A549 (cell line): ENCODE results near the gene ZIC2. TPM values are rescaled to one million over a fixed set of nuclear protein-coding genes. Genes with fewer than 3 reads are reported as not detected.

Source experiments
- ATAC-seq, 2 experiments: fragments of 200-7000 bp in 1 of 2; fragments of >200 bp in 1 of 2; cut with Nextera tagmentation in 1 of 2; cut with Tn5 transposase in 1 of 2; 3 replicates each; pipeline versions ENCODE4 v1.8.0 to v1.9.1; 2018 to 2020; ENCODE audit warnings: mild to moderate bottlenecking in 1 of 2, moderate library complexity in 1 of 2
- CTCF ChIA-PET: fragments of 300-600 bp; sonication (Branson Sonifier 250); formaldehyde crosslinking; extraction: SDS; loops from one replicate; lab custom pipeline; 2021; ENCODE audit warnings: antibody characterized with exemption, inconsistent platforms; lab: Yijun Ruan, JAX
- POLR2A ChIA-PET: fragments of 350-600 bp; formaldehyde crosslinking; extraction: SDS; loops from one replicate; lab custom pipeline; 2021; ENCODE audit warnings: antibody characterized with exemption, inconsistent platforms; lab: Yijun Ruan, JAX
- DNase-seq, 2 experiments: peaks; one replicate each; pipeline versions ENCODE4 v3.0.0 to v3.0.0-alpha.2; 2011 to 2016; ENCODE audit warnings: low read depth in 1 of 2, low spot score in 1 of 2
- FAIRE-seq: peaks from 2 replicates; lab custom pipeline; 2011; peaks lifted over from hg19 to GRCh38; lab: Jason Lieb, UNC
- H3K27ac ChIP-seq, 2 experiments: fragments of >200 bp; sonication (Bioruptor Twin); formaldehyde crosslinking; 3 replicates each; pipeline ENCODE4 v1.5.1; 2016 to 2017
- H3K4me1 ChIP-seq: fragments of >200 bp; sonication (Bioruptor Twin); formaldehyde crosslinking; 3 replicates; pipeline ENCODE4 v1.6.1; 2016
- H3K4me2 ChIP-seq: fragments of >200 bp; sonication (Bioruptor Twin); formaldehyde crosslinking; 3 replicates; pipeline ENCODE4 v1.6.1; 2016
- H3K4me3 ChIP-seq: fragments of >200 bp; sonication (Bioruptor Twin); formaldehyde crosslinking; 3 replicates; pipeline ENCODE4 v1.5.1; 2016
- H3K9me3 ChIP-seq: fragments of >200 bp; sonication (Bioruptor Twin); formaldehyde crosslinking; 3 replicates; pipeline ENCODE4 v1.6.1; 2016
- CBX2 ChIP-seq: fragments of 200-600 bp; sonication (generic); IDR thresholded peaks from 2 replicates; pipeline ENCODE4 v1.6.1; 2016; ENCODE audit warnings: low read depth, mild to moderate bottlenecking, borderline replicate concordance
- CHD4 ChIP-seq: fragments of 200-600 bp; sonication (generic); IDR thresholded peaks from 2 replicates; pipeline ENCODE4 v1.6.1; 2016; ENCODE audit warnings: antibody characterized with exemption, mild to moderate bottlenecking, borderline replicate concordance
- EHMT2 ChIP-seq: fragments of 200-600 bp; sonication (generic); IDR thresholded peaks from 2 replicates; pipeline ENCODE4 v1.6.1; 2016; ENCODE audit warnings: antibody characterized with exemption, low read depth, mild to moderate bottlenecking, moderate library complexity
- ESRRA ChIP-seq: fragments of 150-350 bp; IDR thresholded peaks from 2 replicates; pipeline ENCODE4 v1.6.1; 2014; ENCODE audit warnings: mild to moderate bottlenecking, low read length, borderline replicate concordance
- HDAC2 ChIP-seq: fragments of 200-600 bp; sonication (generic); IDR thresholded peaks from 2 replicates; pipeline ENCODE4 v1.6.1; 2016
- HOXB13 ChIP-seq: fragments of 250-450 bp; sonication (Bioruptor Pico); IDR thresholded peaks from 2 replicates; pipeline ENCODE4 v1.5.0; 2020; ENCODE audit warnings: low read depth, mild to moderate bottlenecking, moderate library complexity
- JUN ChIP-seq, 2 experiments: fragments of >200 bp; sonication (Bioruptor Twin); formaldehyde crosslinking; IDR thresholded peaks; 2 replicates in 1 of 2; 3 replicates in 1 of 2; pipeline ENCODE4 v1.6.1; 2016 to 2017
- KDM5A ChIP-seq: fragments of 200-600 bp; sonication (generic); IDR thresholded peaks from 2 replicates; pipeline ENCODE4 v1.6.1; 2016; ENCODE audit warnings: antibody characterized with exemption, mild to moderate bottlenecking
- MAFK ChIP-seq: fragments of 450-650 bp; IDR thresholded peaks from 2 replicates; pipeline ENCODE4 v1.6.1; 2014; ENCODE audit not compliant: partially characterized antibody
- POLR2A ChIP-seq: IDR thresholded peaks from 2 replicates; pipeline ENCODE4 v1.6.1; 2012; ENCODE audit warnings: mild to moderate bottlenecking, low read length
- POLR2AphosphoS2 ChIP-seq: conservative IDR thresholded peaks from 2 replicates; pipeline ENCODE4 v1.6.1; 2012; ENCODE audit warnings: low read length, improper control_type of control experiment, inconsistent platforms
- RAD21 ChIP-seq, 2 experiments: fragments of >200 bp in 1 of 2; sonication (Bioruptor Twin) in 1 of 2; formaldehyde crosslinking in 1 of 2; IDR thresholded peaks in 1 of 2; conservative IDR thresholded peaks in 1 of 2; 2 replicates in 1 of 2; 3 replicates in 1 of 2; pipeline ENCODE4 v1.6.1; 2012 to 2018; ENCODE audit warnings: inconsistent platforms in 1 of 2
- RNF2 ChIP-seq: fragments of 200-600 bp; sonication (generic); IDR thresholded peaks from 2 replicates; pipeline ENCODE4 v1.6.1; 2016; ENCODE audit warnings: low read depth, mild to moderate bottlenecking, antibody characterized with exemption, moderate library complexity, borderline replicate concordance
- SMC3 ChIP-seq: fragments of >200 bp; sonication (Bioruptor Twin); formaldehyde crosslinking; IDR thresholded peaks from 3 replicates; pipeline ENCODE4 v1.6.1; 2018; ENCODE audit warnings: inconsistent platforms
- TP53 ChIP-seq: fragments of 250-450 bp; sonication (Bioruptor Pico); IDR thresholded peaks from 2 replicates; pipeline ENCODE4 v1.5.0; 2021; ENCODE audit warnings: mild to moderate bottlenecking, moderate library complexity
- ZFP36 ChIP-seq: fragments of 450-650 bp; IDR thresholded peaks from 2 replicates; pipeline ENCODE4 v1.6.1; 2014; ENCODE audit warnings: borderline replicate concordance; ENCODE audit not compliant: partially characterized antibody
- WGBS: methylation state at CpG from one replicate; pipeline ENCODE4 v1.1.6; 2017; ENCODE audit errors: missing lambda C conversion rate; 5-methylcytosine and 5-hydroxymethylcytosine counted together
- polyA plus RNA-seq, 4 experiments: library from polyadenylated mRNA; depleted of rRNA in 3 of 4; stranded (reverse); fragments of >200 nt; fragmentation: RNase III in 1 of 4; extraction: RNeasy Plus Mini Kit Qiagen cat#74134 plus additional on column Dnase treatment in 1 of 4; gene quantifications; 2 replicates in 3 of 4; 3 replicates in 1 of 4; pipeline ENCODE4 v1.2.3, GENCODE V29; 2011 to 2017
- TF ChIP-seq, protein P1 (sequence below): fragments of 200-600 bp; sonication (generic); IDR thresholded peaks from 2 replicates; pipeline ENCODE4 v1.6.1; 2016; ENCODE audit warnings: antibody characterized with exemption, mild to moderate bottlenecking, moderate library complexity
- TF ChIP-seq, protein P2 (sequence below): IDR thresholded peaks from 2 replicates; pipeline ENCODE4 v1.6.1; 2012; ENCODE audit warnings: low read depth, borderline replicate concordance
- TF ChIP-seq, protein P3 (sequence below): fragments of 150-350 bp; IDR thresholded peaks from 2 replicates; pipeline ENCODE4 v1.6.1; 2014; ENCODE audit warnings: low read depth, mild to moderate bottlenecking, low read length
- TF ChIP-seq, protein P4 (sequence below): IDR thresholded peaks from 2 replicates; pipeline ENCODE4 v1.6.1; 2012

Gene ZIC2
- polyA plus RNA-seq, 2 of the 4 experiments (the other 2 are of a cell fraction) = 2.1 to 10.3 TPM

DNA sequence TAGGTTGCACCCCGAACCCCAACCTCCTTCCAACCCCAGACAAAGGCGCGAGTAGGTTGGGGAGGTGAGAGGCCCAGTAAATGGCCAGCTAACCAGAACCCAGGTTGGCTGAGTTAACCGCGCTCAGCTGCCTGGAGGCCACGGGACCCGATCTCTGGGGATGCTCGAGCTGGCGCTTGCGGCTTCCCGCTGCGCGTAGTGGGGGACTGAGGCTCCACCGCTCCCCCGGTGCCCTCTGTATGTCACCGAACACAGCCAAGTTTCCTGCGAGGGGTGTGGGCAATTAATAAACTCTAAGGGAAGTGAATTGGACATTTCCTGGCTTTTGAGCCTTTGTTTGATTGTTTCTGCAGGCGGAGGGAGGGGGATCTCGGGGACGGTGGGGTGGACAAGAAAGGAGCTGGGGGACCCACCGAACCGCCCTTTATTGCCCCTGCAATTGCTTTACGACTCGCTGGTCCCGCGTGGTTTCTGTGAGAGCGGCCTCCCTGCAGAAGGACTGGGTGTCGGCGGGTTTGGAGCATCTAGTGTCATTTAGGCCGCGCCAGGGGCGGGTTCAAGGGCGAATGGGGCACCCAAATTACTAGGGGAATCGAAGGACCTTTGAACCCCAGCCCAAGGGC is 6.5 kb upstream of the ZIC2 start (continued):
- TF ChIP-seq, protein P1, sequence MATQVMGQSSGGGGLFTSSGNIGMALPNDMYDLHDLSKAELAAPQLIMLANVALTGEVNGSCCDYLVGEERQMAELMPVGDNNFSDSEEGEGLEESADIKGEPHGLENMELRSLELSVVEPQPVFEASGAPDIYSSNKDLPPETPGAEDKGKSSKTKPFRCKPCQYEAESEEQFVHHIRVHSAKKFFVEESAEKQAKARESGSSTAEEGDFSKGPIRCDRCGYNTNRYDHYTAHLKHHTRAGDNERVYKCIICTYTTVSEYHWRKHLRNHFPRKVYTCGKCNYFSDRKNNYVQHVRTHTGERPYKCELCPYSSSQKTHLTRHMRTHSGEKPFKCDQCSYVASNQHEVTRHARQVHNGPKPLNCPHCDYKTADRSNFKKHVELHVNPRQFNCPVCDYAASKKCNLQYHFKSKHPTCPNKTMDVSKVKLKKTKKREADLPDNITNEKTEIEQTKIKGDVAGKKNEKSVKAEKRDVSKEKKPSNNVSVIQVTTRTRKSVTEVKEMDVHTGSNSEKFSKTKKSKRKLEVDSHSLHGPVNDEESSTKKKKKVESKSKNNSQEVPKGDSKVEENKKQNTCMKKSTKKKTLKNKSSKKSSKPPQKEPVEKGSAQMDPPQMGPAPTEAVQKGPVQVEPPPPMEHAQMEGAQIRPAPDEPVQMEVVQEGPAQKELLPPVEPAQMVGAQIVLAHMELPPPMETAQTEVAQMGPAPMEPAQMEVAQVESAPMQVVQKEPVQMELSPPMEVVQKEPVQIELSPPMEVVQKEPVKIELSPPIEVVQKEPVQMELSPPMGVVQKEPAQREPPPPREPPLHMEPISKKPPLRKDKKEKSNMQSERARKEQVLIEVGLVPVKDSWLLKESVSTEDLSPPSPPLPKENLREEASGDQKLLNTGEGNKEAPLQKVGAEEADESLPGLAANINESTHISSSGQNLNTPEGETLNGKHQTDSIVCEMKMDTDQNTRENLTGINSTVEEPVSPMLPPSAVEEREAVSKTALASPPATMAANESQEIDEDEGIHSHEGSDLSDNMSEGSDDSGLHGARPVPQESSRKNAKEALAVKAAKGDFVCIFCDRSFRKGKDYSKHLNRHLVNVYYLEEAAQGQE = no peak
- TF ChIP-seq TP53 = no peak
- TF ChIP-seq, protein P2, sequence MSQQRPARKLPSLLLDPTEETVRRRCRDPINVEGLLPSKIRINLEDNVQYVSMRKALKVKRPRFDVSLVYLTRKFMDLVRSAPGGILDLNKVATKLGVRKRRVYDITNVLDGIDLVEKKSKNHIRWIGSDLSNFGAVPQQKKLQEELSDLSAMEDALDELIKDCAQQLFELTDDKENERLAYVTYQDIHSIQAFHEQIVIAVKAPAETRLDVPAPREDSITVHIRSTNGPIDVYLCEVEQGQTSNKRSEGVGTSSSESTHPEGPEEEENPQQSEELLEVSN = no peak
- TF ChIP-seq, all 56 proteins: peak for 0

DNA sequence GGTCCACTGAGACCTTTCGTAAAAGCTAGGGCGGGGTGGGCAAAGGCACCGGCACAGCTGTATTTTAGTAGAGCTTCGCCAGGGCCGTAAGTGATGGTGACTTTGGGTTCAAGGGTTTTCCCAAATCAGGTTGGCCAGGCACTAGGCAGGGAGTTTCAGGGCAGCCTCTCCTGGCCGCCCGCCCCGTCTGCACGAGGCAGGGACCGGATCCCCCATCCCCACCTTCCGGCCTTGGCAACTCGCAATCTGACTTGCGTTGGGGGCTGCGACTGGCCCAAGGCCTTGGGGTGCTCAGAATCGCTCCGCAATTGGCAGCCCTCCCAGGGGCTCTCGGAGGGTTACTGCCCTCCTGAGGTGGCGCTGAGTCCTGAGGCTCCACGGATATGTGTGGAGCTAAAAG is 6.0 kb upstream of the ZIC2 start:
- FAIRE-seq (no peak), ATAC-seq (no peak), DNase-seq (no peak)
- Histone ChIP-seq H3K27ac (no peak overlapping the region), H3K4me1 (peaks cover 4% of the 10 kb centered on the region; the same call in 2 of the 3 replicates), H3K4me3 (no peak overlapping the region), H3K9me3 (no peaks in the 10 kb centered on the region), H3K4me2 (no peak overlapping the region)
- WGBS = 89% methylated on average over 16 of the region's 19 CpGs
- CTCF ChIA-PET = no interaction called here
- POLR2A ChIA-PET = no interaction called here
- TF ChIP-seq HDAC2 = no peak
- no peak for TF ChIP-seq EHMT2
- no peak for TF ChIP-seq CHD4

DNA sequence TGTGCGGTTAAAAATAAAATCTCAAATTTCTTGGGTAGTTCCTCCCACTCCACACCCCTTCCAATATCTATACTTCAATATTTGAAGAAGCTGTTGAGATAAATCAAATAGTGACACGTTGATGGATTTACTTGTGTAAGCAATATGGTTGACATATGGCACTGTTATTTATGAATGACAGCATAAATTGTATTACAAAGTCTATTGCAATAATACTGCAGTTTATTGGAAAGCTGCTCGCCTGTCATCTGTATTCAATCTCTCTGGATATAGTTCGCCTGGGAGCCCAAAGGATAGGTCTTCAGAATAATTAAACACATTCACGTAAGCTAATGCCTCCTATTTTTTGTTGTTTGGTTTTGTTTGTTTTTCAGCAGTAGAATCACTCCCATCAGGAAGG is 5.0 kb upstream of the ZIC2 start:
- FAIRE-seq (no peak), ATAC-seq (no peak), DNase-seq (no peak)
- Histone ChIP-seq H3K4me2 (no peak overlapping the region), H3K9me3 (no peaks in the 10 kb centered on the region), H3K27ac (no peak overlapping the region), H3K4me1 (peaks cover 4% of the 10 kb centered on the region; the same call in 2 of the 3 replicates)
- CTCF ChIA-PET = no interaction called here
- TF ChIP-seq POLR2A (no peak), MAFK (no peak), ZFP36 (no peak), HOXB13 (no peak), ESRRA (no peak), JUN (IDR thresholded peaks at IDR 0.05) (no peak), POLR2AphosphoS2 (no peak), HDAC2 (no peak)
- TF ChIP-seq, protein P3, sequence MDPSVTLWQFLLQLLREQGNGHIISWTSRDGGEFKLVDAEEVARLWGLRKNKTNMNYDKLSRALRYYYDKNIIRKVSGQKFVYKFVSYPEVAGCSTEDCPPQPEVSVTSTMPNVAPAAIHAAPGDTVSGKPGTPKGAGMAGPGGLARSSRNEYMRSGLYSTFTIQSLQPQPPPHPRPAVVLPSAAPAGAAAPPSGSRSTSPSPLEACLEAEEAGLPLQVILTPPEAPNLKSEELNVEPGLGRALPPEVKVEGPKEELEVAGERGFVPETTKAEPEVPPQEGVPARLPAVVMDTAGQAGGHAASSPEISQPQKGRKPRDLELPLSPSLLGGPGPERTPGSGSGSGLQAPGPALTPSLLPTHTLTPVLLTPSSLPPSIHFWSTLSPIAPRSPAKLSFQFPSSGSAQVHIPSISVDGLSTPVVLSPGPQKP = no peak
- TF ChIP-seq, all 56 proteins: peak for 0
- WGBS = 80% methylated on average over 5 of the region's 5 CpGs
- H3K4me3 ChIP-seq = no peak overlapping the region
- POLR2A ChIA-PET = no interaction called here

DNA sequence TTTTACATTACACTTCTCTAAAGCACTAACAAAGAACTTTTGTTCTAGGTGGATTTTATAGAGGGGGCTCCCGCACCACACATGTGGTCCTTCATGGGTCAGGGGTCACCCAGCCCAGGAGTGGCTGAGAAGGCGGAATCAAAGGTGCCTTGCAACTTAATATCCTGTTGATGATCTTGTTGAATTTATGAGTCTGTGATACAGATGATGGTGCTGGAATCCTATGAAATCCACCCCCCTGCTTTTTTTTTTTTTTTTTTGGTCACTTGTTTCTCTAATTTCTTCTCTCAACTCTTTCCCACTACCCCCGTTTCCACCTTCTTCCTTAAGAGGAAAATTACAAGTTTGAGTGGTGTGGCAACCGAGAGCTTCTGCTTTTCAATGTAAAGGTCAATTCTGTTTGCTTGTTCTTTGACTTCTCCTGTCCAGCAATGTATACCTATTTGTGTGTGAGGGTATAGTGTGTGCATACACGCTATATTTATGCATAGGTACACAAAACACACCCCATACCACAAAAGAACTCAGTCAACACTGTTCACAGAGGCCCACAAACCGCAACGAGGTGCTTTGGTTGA is 4.2 kb upstream of the ZIC2 start:
- DNase-seq (no peak), ATAC-seq (no peak), FAIRE-seq (no peak)
- POLR2A ChIA-PET = no interaction called here
- H3K27ac ChIP-seq = no peak overlapping the region
- H3K9me3 ChIP-seq = no peaks in the 10 kb centered on the region
- 81% methylated on average over 7 of the region's 7 CpGs for WGBS
- no peak overlapping the region for H3K4me3 ChIP-seq
- H3K4me2 ChIP-seq = no peak overlapping the region
- CTCF ChIA-PET = no interaction called here
- peaks cover 4% of the 10 kb centered on the region; the same call in 2 of the 3 replicates for H3K4me1 ChIP-seq
- TF ChIP-seq RAD21 (conservative IDR thresholded peaks at IDR 0.05 in 1 of 2, IDR thresholded peaks at IDR 0.05 in 1 of 2) = no peak
- no peak for TF ChIP-seq KDM5A
- TF ChIP-seq, protein P4, sequence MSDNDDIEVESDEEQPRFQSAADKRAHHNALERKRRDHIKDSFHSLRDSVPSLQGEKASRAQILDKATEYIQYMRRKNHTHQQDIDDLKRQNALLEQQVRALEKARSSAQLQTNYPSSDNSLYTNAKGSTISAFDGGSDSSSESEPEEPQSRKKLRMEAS = no peak
- no peak for TF ChIP-seq JUN (IDR thresholded peaks at IDR 0.05)
- TF ChIP-seq SMC3 = no peak
- no peak for TF ChIP-seq POLR2A
- TF ChIP-seq RNF2 = no peak
- no peak for TF ChIP-seq POLR2AphosphoS2
- no peak for TF ChIP-seq CBX2
- TF ChIP-seq CHD4 = no peak
- TF ChIP-seq, protein P2 = no peak
